A673 (cell line): Measurements from ENCODE around the gene DDX3X. TPM values are rescaled to one million over a fixed set of nuclear protein-coding genes. Genes with fewer than 3 reads are reported as not detected.

Experiments
- BruUV-seq: library from RNA; stranded (reverse); fragments of 400-500 nt; replicated peaks from 2 replicates; lab custom pipeline; 2021; lab: Mats Ljungman, UMichigan
- CTCF ChIA-PET: fragments of 300-600 bp; sonication (Branson Sonifier 250); formaldehyde crosslinking; loops from one replicate; lab custom pipeline; 2022; ENCODE audit warnings: antibody characterized with exemption; lab: Charles Lee
- POLR2A ChIA-PET: fragments of 300-600 bp; sonication (Branson Sonifier 250); formaldehyde crosslinking; loops from one replicate; lab custom pipeline; 2022; ENCODE audit warnings: antibody characterized with exemption; ENCODE audit not compliant: low non-redundant PET; lab: Charles Lee
- DNase-seq: peaks from one replicate; pipeline ENCODE4 v3.0.0-alpha.2; 2015; ENCODE audit warnings: low spot score
- H3K27ac ChIP-seq: fragments of 200-600 bp; sonication (generic); 2 replicates; pipeline ENCODE4 v1.5.1; 2016; ENCODE audit warnings: mixed run types, low read depth, mild to moderate bottlenecking, mixed read lengths, antibody characterized with exemption, low read length; ENCODE audit not compliant: poor library complexity, severe bottlenecking
- H3K27me3 ChIP-seq: fragments of 200-600 bp; sonication (generic); replicated peaks from 2 replicates; pipeline ENCODE4 v1.6.1; 2017; ENCODE audit warnings: mixed run types, low read depth, mild to moderate bottlenecking, mixed read lengths, antibody characterized with exemption, low read length; ENCODE audit not compliant: insufficient read depth, poor library complexity
- H3K36me3 ChIP-seq: fragments of 200-600 bp; sonication (generic); 2 replicates; pipeline ENCODE4 v1.6.1; 2016; ENCODE audit warnings: mixed run types, mild to moderate bottlenecking, mixed read lengths, antibody characterized with exemption, low read length; ENCODE audit not compliant: insufficient read depth, poor library complexity, severe bottlenecking
- H3K4me1 ChIP-seq: fragments of 200-600 bp; sonication (generic); 2 replicates; pipeline ENCODE4 v1.6.1; 2017; ENCODE audit warnings: mixed run types, mild to moderate bottlenecking, mixed read lengths, antibody characterized with exemption, low read length; ENCODE audit not compliant: insufficient read depth, poor library complexity, severe bottlenecking
- H3K4me3 ChIP-seq: fragments of 200-600 bp; sonication (generic); 2 replicates; pipeline ENCODE4 v1.5.1; 2016; ENCODE audit warnings: low read depth, mixed run types, mild to moderate bottlenecking, mixed read lengths, low read length; ENCODE audit not compliant: poor library complexity, severe bottlenecking
- H3K9me3 ChIP-seq: fragments of 200-600 bp; sonication (generic); 2 replicates; pipeline ENCODE4 v1.6.1; 2016; ENCODE audit warnings: mixed run types, low read depth, mild to moderate bottlenecking, mixed read lengths, antibody characterized with exemption, low read length; ENCODE audit not compliant: poor library complexity, severe bottlenecking
- EZH2 ChIP-seq: fragments of 200-600 bp; sonication (generic); IDR thresholded peaks from 2 replicates; pipeline ENCODE4 v1.6.1; 2017; ENCODE audit warnings: borderline replicate concordance, low read depth, mild to moderate bottlenecking, mixed read lengths, antibody characterized with exemption, low read length; ENCODE audit not compliant: poor library complexity, severe bottlenecking
- intact Hi-C: fragments of 100-400 bp; cut with micrococcal nuclease; formaldehyde crosslinking; loops from one replicate; pipeline ENCODE4 v1.10.0; 2022; ENCODE audit not compliant: unreplicated experiment
- total RNA-seq: library from RNA; stranded (reverse); gene quantifications from 2 replicates; pipeline ENCODE4 v1.2.3, GENCODE V29; 2021
- TF ChIP-seq, protein P1 (sequence below): fragments of 300-800, 200-600 bp; sonication (generic); conservative IDR thresholded peaks from 2 replicates; pipeline ENCODE4 v1.5.1; 2017; ENCODE audit warnings: low read depth, mild to moderate bottlenecking, antibody characterized with exemption, low read length, moderate library complexity, mixed read lengths

The DDX3X gene
- total RNA-seq, 1 experiment from 2014 or later: 454 TPM

DNA sequence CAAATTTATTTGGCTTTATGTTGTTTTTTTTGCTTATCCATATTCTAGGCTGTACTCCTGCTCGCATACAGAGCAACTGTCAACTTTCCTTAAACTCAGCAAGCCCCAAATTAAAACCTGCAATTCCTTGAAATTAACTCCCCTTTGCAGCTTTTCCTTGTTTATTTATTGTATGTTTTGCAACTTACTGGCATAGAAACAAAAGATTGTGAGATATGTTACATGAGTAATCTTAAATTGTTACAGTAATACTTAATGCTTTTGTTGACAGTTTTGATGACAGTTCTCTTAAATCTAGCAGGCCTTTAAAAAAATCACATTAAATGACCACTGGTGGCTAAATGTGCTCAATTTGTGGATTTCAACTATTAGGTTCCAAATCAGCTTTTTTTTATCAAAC lies 4.5 kb downstream of the DDX3X start:
- H3K27me3 ChIP-seq: no peaks in the 10 kb centered on the region
- no peak for TF ChIP-seq EZH2
- TF ChIP-seq, protein P1, sequence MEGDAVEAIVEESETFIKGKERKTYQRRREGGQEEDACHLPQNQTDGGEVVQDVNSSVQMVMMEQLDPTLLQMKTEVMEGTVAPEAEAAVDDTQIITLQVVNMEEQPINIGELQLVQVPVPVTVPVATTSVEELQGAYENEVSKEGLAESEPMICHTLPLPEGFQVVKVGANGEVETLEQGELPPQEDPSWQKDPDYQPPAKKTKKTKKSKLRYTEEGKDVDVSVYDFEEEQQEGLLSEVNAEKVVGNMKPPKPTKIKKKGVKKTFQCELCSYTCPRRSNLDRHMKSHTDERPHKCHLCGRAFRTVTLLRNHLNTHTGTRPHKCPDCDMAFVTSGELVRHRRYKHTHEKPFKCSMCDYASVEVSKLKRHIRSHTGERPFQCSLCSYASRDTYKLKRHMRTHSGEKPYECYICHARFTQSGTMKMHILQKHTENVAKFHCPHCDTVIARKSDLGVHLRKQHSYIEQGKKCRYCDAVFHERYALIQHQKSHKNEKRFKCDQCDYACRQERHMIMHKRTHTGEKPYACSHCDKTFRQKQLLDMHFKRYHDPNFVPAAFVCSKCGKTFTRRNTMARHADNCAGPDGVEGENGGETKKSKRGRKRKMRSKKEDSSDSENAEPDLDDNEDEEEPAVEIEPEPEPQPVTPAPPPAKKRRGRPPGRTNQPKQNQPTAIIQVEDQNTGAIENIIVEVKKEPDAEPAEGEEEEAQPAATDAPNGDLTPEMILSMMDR: no peak
- DNase-seq: no peak
- H3K4me1 ChIP-seq: peaks cover 20% of the 10 kb centered on the region
- peaks cover 58% of the 10 kb centered on the region for H3K36me3 ChIP-seq
- H3K27ac ChIP-seq: no peak overlapping the region
- CTCF ChIA-PET: no interaction called here
- intact Hi-C loops: no loop called here
- no peak overlapping the region for H3K4me3 ChIP-seq
- no TSS peak for BruUV-seq
- no peaks in the 10 kb centered on the region for H3K9me3 ChIP-seq
- POLR2A ChIA-PET: interaction anchor here (0.6 kb wide), 1 partner anchor 1430 kb away, joined by 5 read pairs; no protein-coding TSS in a partner anchor

DNA sequence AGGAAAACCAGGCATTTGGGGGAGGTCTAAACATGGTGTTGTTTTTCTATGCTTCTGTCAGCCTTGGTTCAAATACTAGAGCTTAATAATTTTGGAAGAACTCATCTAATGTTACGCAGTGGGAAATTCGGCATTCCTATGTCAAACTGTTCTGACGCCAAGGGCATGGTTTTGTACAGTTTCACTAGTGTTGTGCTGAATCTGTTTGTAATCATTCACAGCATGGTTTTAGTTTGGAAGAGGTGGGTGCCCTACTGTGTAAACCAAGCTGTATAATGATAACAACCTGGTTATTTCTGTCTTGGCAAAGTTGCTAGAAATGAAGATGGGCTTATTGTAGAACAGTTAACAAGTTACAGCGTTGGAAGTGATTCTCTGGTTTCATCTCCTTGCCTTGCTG lies 5.2 kb downstream of the DDX3X start:
- POLR2A ChIA-PET: interaction anchor here (0.6 kb wide), 2 partner anchors 148 to 224 kb away, joined by 3 to 5 read pairs; no protein-coding TSS in a partner anchor
- Histone ChIP-seq H3K4me1 (peaks cover 20% of the 10 kb centered on the region), H3K27me3 (no peaks in the 10 kb centered on the region), H3K4me3 (no peak overlapping the region), H3K27ac (no peak overlapping the region), H3K36me3 (peaks cover 66% of the 10 kb centered on the region), H3K9me3 (no peaks in the 10 kb centered on the region)
- TF ChIP-seq EZH2: no peak
- TF ChIP-seq, protein P1: no peak
- CTCF ChIA-PET: no interaction called here
- BruUV-seq: no TSS peak
- DNase-seq: no peak
- intact Hi-C loops: no loop called here

DNA sequence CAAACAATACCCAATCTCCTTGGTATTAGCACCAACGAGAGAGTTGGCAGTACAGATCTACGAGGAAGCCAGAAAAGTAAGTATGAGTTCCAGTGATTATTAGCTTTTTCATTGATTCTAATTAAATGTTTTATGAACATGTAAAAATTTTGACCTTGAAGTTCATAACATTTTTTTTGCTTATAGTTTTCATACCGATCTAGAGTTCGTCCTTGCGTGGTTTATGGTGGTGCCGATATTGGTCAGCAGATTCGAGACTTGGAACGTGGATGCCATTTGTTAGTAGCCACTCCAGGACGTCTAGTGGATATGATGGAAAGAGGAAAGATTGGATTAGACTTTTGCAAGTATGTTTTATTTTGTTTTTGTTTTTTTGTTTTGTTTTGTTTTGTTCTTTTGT lies 10.1 kb downstream of the DDX3X start:
- ChIA-PET CTCF (no interaction called here), POLR2A (no interaction called here)
- Histone ChIP-seq H3K36me3 (peaks cover 98% of the 10 kb centered on the region), H3K27ac (no peak overlapping the region), H3K9me3 (no peaks in the 10 kb centered on the region), H3K27me3 (no peaks in the 10 kb centered on the region), H3K4me3 (no peak overlapping the region), H3K4me1 (no peaks in the 10 kb centered on the region)
- intact Hi-C loops: no loop called here
- DNase-seq: no peak
- TF ChIP-seq, protein P1: no peak
- TF ChIP-seq EZH2: no peak
- BruUV-seq: no TSS peak
